Measurements from ENCODE around the gene NRXN3. TPM values are rescaled to one million over a fixed set of nuclear protein-coding genes. Genes with fewer than 3 reads are reported as not detected.

NRXN3 gene
- total RNA-seq, 1 experiment from 2014 or later, result not detected

DNA sequence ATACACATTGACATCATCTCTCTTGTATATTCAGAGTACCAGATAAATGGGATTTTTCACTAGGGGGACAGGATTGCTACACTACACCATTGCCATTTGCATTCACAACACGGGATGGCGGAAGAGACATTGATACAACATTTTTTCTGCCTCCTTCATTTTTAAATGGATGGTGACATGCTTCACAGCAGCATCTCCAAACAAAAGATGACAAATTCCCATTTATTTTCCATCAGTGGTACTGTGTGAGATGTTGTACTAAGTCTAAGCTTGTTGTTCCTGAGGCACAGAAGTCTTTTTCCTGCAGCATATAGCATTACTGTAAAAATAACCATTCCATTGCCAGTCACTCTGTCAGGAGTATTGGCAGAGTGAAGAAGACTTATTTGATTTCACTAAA is 912.7 kb downstream of the NRXN3 start:
- POLR2A ChIA-PET, result no interaction called here
- Histone ChIP-seq H3K27ac (ENCODE audit: low read length) (no peak overlapping the region), H3K36me3 (ENCODE audit: control insufficient read depth, insufficient read depth, low read length) (no peaks in the 10 kb centered on the region), H3K4me1 (ENCODE audit: control insufficient read depth, insufficient read depth, low read length) (no peaks in the 10 kb centered on the region), H3K4me3 (ENCODE audit: low read depth in 2 of 2, low read length in 2 of 2) (no peak overlapping the region), H3K9me3 (ENCODE audit: control insufficient read depth, insufficient read depth, low read depth, low read length) (no peaks in the 10 kb centered on the region), H3K27me3 (ENCODE audit: control insufficient read depth, insufficient read depth, low read length) (no peaks in the 10 kb centered on the region)
- no peak for DNase-seq (ENCODE audit: low read depth, low spot score)
- CTCF ChIA-PET, result no interaction called here
- BruUV-seq (replicated peaks), result no TSS peak
- no peak for ATAC-seq
- in situ Hi-C loops (cut with HindIII; ENCODE audit: low pct_unique_long_range_greater_than_20kb, low sequenced_read_pairs), result no loop called here
- intact Hi-C loops (cut with micrococcal nuclease; ENCODE audit: unreplicated experiment), result no loop called here
- TF ChIP-seq, protein P1, sequence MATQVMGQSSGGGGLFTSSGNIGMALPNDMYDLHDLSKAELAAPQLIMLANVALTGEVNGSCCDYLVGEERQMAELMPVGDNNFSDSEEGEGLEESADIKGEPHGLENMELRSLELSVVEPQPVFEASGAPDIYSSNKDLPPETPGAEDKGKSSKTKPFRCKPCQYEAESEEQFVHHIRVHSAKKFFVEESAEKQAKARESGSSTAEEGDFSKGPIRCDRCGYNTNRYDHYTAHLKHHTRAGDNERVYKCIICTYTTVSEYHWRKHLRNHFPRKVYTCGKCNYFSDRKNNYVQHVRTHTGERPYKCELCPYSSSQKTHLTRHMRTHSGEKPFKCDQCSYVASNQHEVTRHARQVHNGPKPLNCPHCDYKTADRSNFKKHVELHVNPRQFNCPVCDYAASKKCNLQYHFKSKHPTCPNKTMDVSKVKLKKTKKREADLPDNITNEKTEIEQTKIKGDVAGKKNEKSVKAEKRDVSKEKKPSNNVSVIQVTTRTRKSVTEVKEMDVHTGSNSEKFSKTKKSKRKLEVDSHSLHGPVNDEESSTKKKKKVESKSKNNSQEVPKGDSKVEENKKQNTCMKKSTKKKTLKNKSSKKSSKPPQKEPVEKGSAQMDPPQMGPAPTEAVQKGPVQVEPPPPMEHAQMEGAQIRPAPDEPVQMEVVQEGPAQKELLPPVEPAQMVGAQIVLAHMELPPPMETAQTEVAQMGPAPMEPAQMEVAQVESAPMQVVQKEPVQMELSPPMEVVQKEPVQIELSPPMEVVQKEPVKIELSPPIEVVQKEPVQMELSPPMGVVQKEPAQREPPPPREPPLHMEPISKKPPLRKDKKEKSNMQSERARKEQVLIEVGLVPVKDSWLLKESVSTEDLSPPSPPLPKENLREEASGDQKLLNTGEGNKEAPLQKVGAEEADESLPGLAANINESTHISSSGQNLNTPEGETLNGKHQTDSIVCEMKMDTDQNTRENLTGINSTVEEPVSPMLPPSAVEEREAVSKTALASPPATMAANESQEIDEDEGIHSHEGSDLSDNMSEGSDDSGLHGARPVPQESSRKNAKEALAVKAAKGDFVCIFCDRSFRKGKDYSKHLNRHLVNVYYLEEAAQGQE (IDR thresholded peaks at IDR 0.05; ENCODE audit: insufficient read depth in 1 of 2, low read depth in 2 of 2, low read length in 1 of 2), result no peak
- TF ChIP-seq, protein P2, sequence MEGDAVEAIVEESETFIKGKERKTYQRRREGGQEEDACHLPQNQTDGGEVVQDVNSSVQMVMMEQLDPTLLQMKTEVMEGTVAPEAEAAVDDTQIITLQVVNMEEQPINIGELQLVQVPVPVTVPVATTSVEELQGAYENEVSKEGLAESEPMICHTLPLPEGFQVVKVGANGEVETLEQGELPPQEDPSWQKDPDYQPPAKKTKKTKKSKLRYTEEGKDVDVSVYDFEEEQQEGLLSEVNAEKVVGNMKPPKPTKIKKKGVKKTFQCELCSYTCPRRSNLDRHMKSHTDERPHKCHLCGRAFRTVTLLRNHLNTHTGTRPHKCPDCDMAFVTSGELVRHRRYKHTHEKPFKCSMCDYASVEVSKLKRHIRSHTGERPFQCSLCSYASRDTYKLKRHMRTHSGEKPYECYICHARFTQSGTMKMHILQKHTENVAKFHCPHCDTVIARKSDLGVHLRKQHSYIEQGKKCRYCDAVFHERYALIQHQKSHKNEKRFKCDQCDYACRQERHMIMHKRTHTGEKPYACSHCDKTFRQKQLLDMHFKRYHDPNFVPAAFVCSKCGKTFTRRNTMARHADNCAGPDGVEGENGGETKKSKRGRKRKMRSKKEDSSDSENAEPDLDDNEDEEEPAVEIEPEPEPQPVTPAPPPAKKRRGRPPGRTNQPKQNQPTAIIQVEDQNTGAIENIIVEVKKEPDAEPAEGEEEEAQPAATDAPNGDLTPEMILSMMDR (IDR thresholded peaks at IDR 0.05), result no peak
- TF ChIP-seq POLR2AphosphoS5 (IDR thresholded peaks at IDR 0.05; ENCODE audit: low read depth, low read length) (no peak), TCF7L2 (IDR thresholded peaks at IDR 0.05; ENCODE audit: low read depth, low read length) (no peak), SIN3A (IDR thresholded peaks at IDR 0.05; ENCODE audit: borderline replicate concordance, insufficient read depth, low read depth, low read length) (no peak)

DNA sequence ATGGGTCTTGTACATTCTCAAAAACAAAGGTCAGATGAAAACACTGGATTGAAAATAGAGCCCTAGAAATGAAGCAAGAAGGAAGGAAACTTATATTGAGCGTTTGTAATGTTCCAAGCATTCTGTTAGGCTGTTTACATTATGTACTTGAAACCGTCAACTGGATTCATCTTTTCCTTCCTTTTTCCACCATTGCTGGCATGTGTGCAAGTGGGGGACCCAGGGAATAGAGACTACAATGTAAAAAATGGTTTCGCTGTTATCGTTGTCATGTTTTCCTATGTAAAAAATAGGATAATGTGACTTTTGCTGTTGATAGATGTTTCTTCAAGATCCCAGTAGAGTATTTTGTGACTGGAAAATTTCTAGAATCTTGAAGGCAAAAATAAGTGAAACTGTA is 913.2 kb downstream of the NRXN3 start:
- no peaks in the 10 kb centered on the region for H3K27me3 ChIP-seq (ENCODE audit: control insufficient read depth, insufficient read depth, low read length)
- TF ChIP-seq TCF7L2 (IDR thresholded peaks at IDR 0.05; ENCODE audit: low read depth, low read length), result no peak
- TF ChIP-seq POLR2AphosphoS5 (IDR thresholded peaks at IDR 0.05; ENCODE audit: low read depth, low read length), result no peak
- TF ChIP-seq SIN3A (IDR thresholded peaks at IDR 0.05; ENCODE audit: borderline replicate concordance, insufficient read depth, low read depth, low read length), result no peak
- TF ChIP-seq, protein P1 (IDR thresholded peaks at IDR 0.05; ENCODE audit: insufficient read depth in 1 of 2, low read depth in 2 of 2, low read length in 1 of 2), result no peak
- intact Hi-C loops (cut with micrococcal nuclease; ENCODE audit: unreplicated experiment), result no loop called here
- H3K36me3 ChIP-seq (ENCODE audit: control insufficient read depth, insufficient read depth, low read length), result no peaks in the 10 kb centered on the region
- no TSS peak for BruUV-seq (replicated peaks)
- H3K9me3 ChIP-seq (ENCODE audit: control insufficient read depth, insufficient read depth, low read depth, low read length), result no peaks in the 10 kb centered on the region
- H3K4me3 ChIP-seq (ENCODE audit: low read depth in 2 of 2, low read length in 2 of 2), result no peak overlapping the region
- ATAC-seq, result no peak
- no peaks in the 10 kb centered on the region for H3K4me1 ChIP-seq (ENCODE audit: control insufficient read depth, insufficient read depth, low read length)
- H3K27ac ChIP-seq (ENCODE audit: low read length), result no peak overlapping the region
- POLR2A ChIA-PET, result no interaction called here
- no peak for DNase-seq (ENCODE audit: low read depth, low spot score)
- in situ Hi-C loops (cut with HindIII; ENCODE audit: low pct_unique_long_range_greater_than_20kb, low sequenced_read_pairs), result no loop called here
- CTCF ChIA-PET, result no interaction called here

Measured in Panc1 (cell line).